HEK293 (cell line): ENCODE measurements around the gene TAS2R3.

Source experiments
- CTCF ChIP-seq: fragments of 450-650 bp; formaldehyde crosslinking; IDR thresholded peaks from 2 replicates; pipeline ENCODE4 v1.5.1; 2016; ENCODE audit warnings: missing biosample characterization, missing genetic modification characterization
- KLF1 ChIP-seq: fragments of 450-650 bp; formaldehyde crosslinking; IDR thresholded peaks from 2 replicates; pipeline ENCODE4 v1.5.1; 2016; ENCODE audit warnings: missing biosample characterization, missing genetic modification characterization
- TCF7L2 ChIP-seq: IDR thresholded peaks from 2 replicates; pipeline ENCODE4 v1.6.1; 2011; ENCODE audit warnings: low read depth, mild to moderate bottlenecking, inconsistent platforms, low read length, moderate library complexity, borderline replicate concordance
- ZNF155 ChIP-seq: fragments of 450-650 bp; formaldehyde crosslinking; IDR thresholded peaks from 2 replicates; pipeline ENCODE4 v1.5.1; 2016; ENCODE audit warnings: missing biosample characterization, missing genetic modification characterization
- ZNF221 ChIP-seq: fragments of 450-650 bp; formaldehyde crosslinking; IDR thresholded peaks from 2 replicates; pipeline ENCODE4 v1.5.1; 2017; ENCODE audit warnings: missing biosample characterization, missing genetic modification characterization, borderline replicate concordance
- ZNF391 ChIP-seq: fragments of 450-650 bp; formaldehyde crosslinking; IDR thresholded peaks from 2 replicates; pipeline ENCODE4 v1.5.1; 2016; ENCODE audit warnings: low read depth, missing biosample characterization, missing genetic modification characterization, borderline replicate concordance
- ZNF423 ChIP-seq: fragments of 450-650 bp; formaldehyde crosslinking; IDR thresholded peaks from 2 replicates; pipeline ENCODE4 v1.5.1; 2016; ENCODE audit warnings: missing biosample characterization, missing genetic modification characterization
- ZNF600 ChIP-seq: fragments of 450-650 bp; formaldehyde crosslinking; IDR thresholded peaks from 2 replicates; pipeline ENCODE4 v1.5.1; 2016; ENCODE audit warnings: missing biosample characterization, missing genetic modification characterization
- ZNF777 ChIP-seq: fragments of 450-650 bp; formaldehyde crosslinking; IDR thresholded peaks from 2 replicates; pipeline ENCODE4 v1.5.1; 2017; ENCODE audit warnings: missing biosample characterization, missing genetic modification characterization, borderline replicate concordance

GRCh38 chr7:141785706-141786552 is 22.0 kb downstream of the TAS2R3 start:
- no peak for TF ChIP-seq ZNF777 (tag by site-specific recombination)
- TF ChIP-seq ZNF221 (tag by site-specific recombination): no peak
- peak; percentile 41; the same call in 1 of the 2 replicates for TF ChIP-seq CTCF (tag by site-specific recombination)
- no peak for TF ChIP-seq ZNF155 (tag by site-specific recombination)
- no peak for TF ChIP-seq TCF7L2
- TF ChIP-seq ZNF423 (tag by site-specific recombination): no peak
- TF ChIP-seq KLF1 (tag by site-specific recombination): no peak
- no peak for TF ChIP-seq ZNF391 (tag by site-specific recombination)
- no peak for TF ChIP-seq ZNF600 (tag by site-specific recombination)
